SK-N-SH treated with all-trans-retinoic acid at 6 μM for 48 hours (cell line): ENCODE data around the gene RIMBP2.

Experiments
- ATAC-seq: fragments of 200-7000 bp; cut with Tn5 transposase; 3 replicates; pipeline ENCODE4 v1.9.1; 2020; ENCODE audit warnings: mild to moderate bottlenecking, moderate library complexity
- ARNTL ChIP-seq: fragments of 450-650 bp; formaldehyde crosslinking; IDR thresholded peaks from 2 replicates; pipeline ENCODE4 v1.5.0; 2020; ENCODE audit warnings: low read depth, mild to moderate bottlenecking, moderate library complexity, borderline replicate concordance
- BACH2 ChIP-seq: fragments of 250-450 bp; sonication (Bioruptor Pico); IDR thresholded peaks from 2 replicates; pipeline ENCODE4 v1.9.0; 2021; ENCODE audit warnings: mild to moderate bottlenecking, borderline replicate concordance
- CSDC2 ChIP-seq: fragments of 250-450 bp; sonication (Bioruptor Pico); IDR thresholded peaks from 2 replicates; pipeline ENCODE4 v1.5.0; 2020; ENCODE audit warnings: mild to moderate bottlenecking, moderate library complexity
- ESRRG ChIP-seq: fragments of 250-450 bp; sonication (Bioruptor Pico); IDR thresholded peaks from 2 replicates; pipeline ENCODE4 v1.6.1; 2021; ENCODE audit warnings: mild to moderate bottlenecking
- GLIS3 ChIP-seq: fragments of 250-450 bp; sonication (Bioruptor Pico); IDR thresholded peaks from 2 replicates; pipeline ENCODE4 v1.5.0; 2020; ENCODE audit warnings: mild to moderate bottlenecking, moderate library complexity
- ISL1 ChIP-seq: fragments of 250-450 bp; sonication (Bioruptor Pico); IDR thresholded peaks from 2 replicates; pipeline ENCODE4 v2.1.2; 2022; ENCODE audit warnings: mild to moderate bottlenecking, moderate library complexity
- OSR1 ChIP-seq: fragments of 250-450 bp; sonication (Bioruptor Pico); IDR thresholded peaks from 2 replicates; pipeline ENCODE4 v1.8.0; 2022; ENCODE audit warnings: moderate library complexity, mild to moderate bottlenecking, inconsistent platforms
- TCF4 ChIP-seq: fragments of 250-450 bp; sonication (Bioruptor Pico); IDR thresholded peaks from 2 replicates; pipeline ENCODE4 v1.8.0; 2021; ENCODE audit warnings: mild to moderate bottlenecking, moderate library complexity, borderline replicate concordance
- TOX ChIP-seq: fragments of 250-450 bp; sonication (Bioruptor Pico); IDR thresholded peaks from 2 replicates; pipeline ENCODE4 v1.8.0; 2021; ENCODE audit warnings: mild to moderate bottlenecking, moderate library complexity, borderline replicate concordance
- ZFP30 ChIP-seq: fragments of 450-650 bp; formaldehyde crosslinking; IDR thresholded peaks from 2 replicates; pipeline ENCODE4 v1.5.0; 2022; ENCODE audit warnings: mild to moderate bottlenecking, moderate library complexity
- ZNF565 ChIP-seq: fragments of 450-650 bp; formaldehyde crosslinking; conservative IDR thresholded peaks from 2 replicates; pipeline ENCODE4 v1.5.0; 2020; ENCODE audit warnings: low read depth, mild to moderate bottlenecking, moderate library complexity
- ZNF70 ChIP-seq: fragments of 450-650 bp; formaldehyde crosslinking; IDR thresholded peaks from 2 replicates; pipeline ENCODE4 v1.5.0; 2020; ENCODE audit warnings: mild to moderate bottlenecking, moderate library complexity
- ZNF8 ChIP-seq: fragments of 450-650 bp; formaldehyde crosslinking; IDR thresholded peaks from 2 replicates; pipeline ENCODE4 v1.5.0; 2020; ENCODE audit warnings: mild to moderate bottlenecking, moderate library complexity
- TF ChIP-seq, protein P1 (sequence below): fragments of 250-450 bp; sonication (Bioruptor Pico); IDR thresholded peaks from 2 replicates; pipeline ENCODE4 v1.5.1; 2020; ENCODE audit warnings: low read depth, mild to moderate bottlenecking, moderate library complexity
- TF ChIP-seq, protein P2 (sequence below): fragments of 250-450 bp; sonication (Bioruptor Pico); IDR thresholded peaks from 2 replicates; pipeline ENCODE4 v1.8.0; 2020; ENCODE audit warnings: mild to moderate bottlenecking, moderate library complexity, borderline replicate concordance
- TF ChIP-seq, protein P3 (sequence below): fragments of 250-450 bp; sonication (Bioruptor Pico); IDR thresholded peaks from 2 replicates; pipeline ENCODE4 v1.8.0; 2021; ENCODE audit warnings: low read depth, mild to moderate bottlenecking, moderate library complexity, borderline replicate concordance
- TF ChIP-seq, protein P4 (sequence below): fragments of 250-450 bp; sonication (Bioruptor Pico); IDR thresholded peaks from 2 replicates; pipeline ENCODE4 v1.5.1; 2021; ENCODE audit warnings: mild to moderate bottlenecking, moderate library complexity

The RIMBP2 gene

DNA sequence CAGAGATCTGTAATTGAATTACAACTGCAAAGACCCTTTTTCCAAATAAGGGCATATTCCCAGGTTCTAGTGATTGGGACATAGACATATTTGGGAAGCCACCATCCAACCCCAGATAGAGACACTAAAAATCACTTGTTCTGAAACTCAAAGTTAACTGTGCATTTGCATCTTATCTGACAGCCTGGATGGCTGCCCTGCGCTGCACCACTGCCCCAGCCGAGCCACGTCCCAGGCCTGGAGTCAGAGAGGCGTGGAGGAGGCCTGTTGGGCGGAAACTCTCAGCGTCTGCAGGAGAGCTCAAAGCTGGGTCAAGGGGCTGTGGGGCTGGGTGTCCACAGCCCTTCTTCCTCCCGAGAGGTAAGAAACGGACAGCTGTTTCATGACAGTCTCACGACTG, 124.4 kb downstream of the RIMBP2 start:
- TF ChIP-seq ZNF8 (CRISPR knock-in tag) (no peak), BACH2 (CRISPR knock-in tag) (no peak), GLIS3 (CRISPR knock-in tag) (no peak), TCF4 (CRISPR knock-in tag) (no peak), TOX (CRISPR knock-in tag) (no peak), ARNTL (CRISPR knock-in tag) (no peak), ZNF70 (CRISPR knock-in tag) (no peak)
- TF ChIP-seq, protein P1, sequence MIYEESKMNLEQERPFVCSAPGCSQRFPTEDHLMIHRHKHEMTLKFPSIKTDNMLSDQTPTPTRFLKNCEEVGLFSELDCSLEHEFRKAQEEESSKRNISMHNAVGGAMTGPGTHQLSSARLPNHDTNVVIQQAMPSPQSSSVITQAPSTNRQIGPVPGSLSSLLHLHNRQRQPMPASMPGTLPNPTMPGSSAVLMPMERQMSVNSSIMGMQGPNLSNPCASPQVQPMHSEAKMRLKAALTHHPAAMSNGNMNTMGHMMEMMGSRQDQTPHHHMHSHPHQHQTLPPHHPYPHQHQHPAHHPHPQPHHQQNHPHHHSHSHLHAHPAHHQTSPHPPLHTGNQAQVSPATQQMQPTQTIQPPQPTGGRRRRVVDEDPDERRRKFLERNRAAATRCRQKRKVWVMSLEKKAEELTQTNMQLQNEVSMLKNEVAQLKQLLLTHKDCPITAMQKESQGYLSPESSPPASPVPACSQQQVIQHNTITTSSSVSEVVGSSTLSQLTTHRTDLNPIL, result no peak
- TF ChIP-seq, protein P2, sequence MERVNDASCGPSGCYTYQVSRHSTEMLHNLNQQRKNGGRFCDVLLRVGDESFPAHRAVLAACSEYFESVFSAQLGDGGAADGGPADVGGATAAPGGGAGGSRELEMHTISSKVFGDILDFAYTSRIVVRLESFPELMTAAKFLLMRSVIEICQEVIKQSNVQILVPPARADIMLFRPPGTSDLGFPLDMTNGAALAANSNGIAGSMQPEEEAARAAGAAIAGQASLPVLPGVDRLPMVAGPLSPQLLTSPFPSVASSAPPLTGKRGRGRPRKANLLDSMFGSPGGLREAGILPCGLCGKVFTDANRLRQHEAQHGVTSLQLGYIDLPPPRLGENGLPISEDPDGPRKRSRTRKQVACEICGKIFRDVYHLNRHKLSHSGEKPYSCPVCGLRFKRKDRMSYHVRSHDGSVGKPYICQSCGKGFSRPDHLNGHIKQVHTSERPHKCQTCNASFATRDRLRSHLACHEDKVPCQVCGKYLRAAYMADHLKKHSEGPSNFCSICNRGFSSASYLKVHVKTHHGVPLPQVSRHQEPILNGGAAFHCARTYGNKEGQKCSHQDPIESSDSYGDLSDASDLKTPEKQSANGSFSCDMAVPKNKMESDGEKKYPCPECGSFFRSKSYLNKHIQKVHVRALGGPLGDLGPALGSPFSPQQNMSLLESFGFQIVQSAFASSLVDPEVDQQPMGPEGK (CRISPR knock-in tag), result no peak
- ATAC-seq, result no peak

DNA sequence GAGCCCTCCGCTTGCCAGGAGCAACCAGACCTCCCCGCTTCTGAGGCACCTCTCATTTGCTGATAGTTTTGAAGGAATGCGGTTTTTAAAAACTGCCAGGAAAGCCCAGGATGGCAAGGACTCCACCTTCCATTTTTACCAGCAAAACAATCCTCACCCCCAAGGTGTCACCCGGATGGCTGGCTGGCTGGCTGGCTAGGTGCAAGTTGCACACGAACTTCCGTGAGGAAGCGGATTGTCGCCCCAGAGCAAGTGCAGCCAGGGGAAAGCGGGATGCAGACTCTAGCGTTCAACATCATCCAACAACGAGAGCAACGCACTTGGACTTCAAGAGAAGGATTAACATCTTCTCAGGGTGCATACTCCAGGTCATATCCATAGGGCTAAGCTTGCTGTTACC, 125.4 kb downstream of the RIMBP2 start:
- TF ChIP-seq, protein P3, sequence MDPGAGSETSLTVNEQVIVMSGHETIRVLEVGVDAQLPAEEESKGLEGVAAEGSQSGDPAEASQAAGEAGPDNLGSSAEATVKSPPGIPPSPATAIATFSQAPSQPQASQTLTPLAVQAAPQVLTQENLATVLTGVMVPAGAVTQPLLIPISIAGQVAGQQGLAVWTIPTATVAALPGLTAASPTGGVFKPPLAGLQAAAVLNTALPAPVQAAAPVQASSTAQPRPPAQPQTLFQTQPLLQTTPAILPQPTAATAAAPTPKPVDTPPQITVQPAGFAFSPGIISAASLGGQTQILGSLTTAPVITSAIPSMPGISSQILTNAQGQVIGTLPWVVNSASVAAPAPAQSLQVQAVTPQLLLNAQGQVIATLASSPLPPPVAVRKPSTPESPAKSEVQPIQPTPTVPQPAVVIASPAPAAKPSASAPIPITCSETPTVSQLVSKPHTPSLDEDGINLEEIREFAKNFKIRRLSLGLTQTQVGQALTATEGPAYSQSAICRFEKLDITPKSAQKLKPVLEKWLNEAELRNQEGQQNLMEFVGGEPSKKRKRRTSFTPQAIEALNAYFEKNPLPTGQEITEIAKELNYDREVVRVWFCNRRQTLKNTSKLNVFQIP (CRISPR knock-in tag), result no peak

DNA sequence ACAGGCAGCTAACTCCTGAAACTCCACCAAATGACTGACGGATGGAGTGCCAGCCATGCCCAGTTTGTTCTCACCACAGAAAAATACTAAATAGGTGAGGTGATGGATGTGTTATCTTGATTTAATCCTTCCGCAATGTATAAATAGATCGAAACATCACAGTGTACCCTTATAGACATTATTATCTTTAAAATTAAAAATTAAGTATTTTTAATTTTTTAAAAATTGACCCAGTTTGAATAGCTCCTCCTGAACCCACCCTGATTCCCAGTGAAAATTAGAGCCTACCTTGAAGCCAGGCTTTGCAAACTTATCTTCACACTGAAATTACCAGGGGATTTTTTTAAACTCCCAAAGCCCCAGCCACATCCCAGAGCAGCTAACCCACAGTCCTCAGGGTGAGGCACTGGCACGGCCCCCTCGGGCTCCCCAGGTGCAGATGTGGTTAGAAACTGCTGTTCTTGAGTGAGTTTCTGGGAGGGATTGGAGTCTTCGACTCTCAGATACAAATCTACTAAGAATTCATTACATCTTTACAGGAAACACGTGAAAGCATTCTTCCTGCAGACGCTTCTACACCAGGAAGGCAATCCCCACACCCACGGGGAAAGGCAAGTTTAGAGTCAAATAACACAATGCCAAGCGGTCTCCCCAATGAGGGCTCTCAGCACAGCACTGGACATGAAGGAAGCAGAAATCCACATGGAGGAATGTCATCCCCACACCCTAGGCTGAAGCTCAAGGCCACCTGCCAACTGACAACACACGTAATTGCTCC, 126.4 kb downstream of the RIMBP2 start:
- TF ChIP-seq ZFP30 (CRISPR knock-in tag), result no peak
- TF ChIP-seq TOX (CRISPR knock-in tag), result no peak
- no peak for TF ChIP-seq ISL1 (CRISPR knock-in tag)
- TF ChIP-seq, protein P3 (CRISPR knock-in tag), result no peak
- TF ChIP-seq ESRRG (CRISPR knock-in tag), result no peak
- TF ChIP-seq CSDC2 (CRISPR knock-in tag), result no peak
- TF ChIP-seq, protein P2 (CRISPR knock-in tag), result no peak
- TF ChIP-seq, all 23 proteins: peak for 0
- no peak for ATAC-seq

More for the DNA sequence above, 125.4 kb downstream of the RIMBP2 start:
- ATAC-seq, result no peak

DNA sequence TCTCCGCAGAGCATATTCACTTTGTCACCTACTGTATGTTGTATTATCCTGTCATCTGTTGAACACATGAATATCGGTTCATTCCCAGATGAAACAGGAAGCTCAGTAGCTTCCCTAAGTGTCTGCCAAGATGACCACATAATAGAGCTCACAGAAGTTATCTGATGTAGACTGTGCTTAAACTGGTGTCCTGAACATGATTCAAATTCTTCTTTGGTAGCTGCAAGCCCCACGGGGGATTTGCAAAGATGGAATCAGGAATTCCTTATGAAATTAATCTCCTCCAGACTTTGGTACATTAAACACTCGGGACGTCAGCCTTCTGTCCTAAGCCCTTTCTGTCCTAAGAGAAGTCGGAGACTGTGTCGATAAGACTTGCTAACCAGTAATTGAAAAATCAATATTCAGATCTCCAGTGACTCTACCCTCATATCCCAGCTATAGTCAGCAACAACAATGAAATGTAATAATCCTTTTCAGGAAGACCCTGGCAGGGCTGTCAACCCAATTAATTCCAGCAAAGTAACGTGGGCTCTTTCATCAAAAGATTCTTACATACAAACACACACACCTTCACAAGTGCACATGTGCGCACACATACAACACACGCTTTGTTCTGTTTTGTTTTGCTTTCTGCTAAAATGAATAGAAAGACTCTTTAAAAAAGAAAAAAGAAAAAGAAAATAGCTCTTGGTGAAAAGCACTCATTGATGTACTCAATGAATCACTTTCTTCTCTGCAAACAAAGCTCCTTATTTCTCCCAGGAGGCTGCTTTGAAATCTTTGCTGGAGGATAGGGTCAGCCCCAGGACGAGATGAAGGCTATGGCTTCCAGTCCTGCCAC, 127.2 kb downstream of the RIMBP2 start:
- ATAC-seq, result no peak
- TF ChIP-seq, protein P4, sequence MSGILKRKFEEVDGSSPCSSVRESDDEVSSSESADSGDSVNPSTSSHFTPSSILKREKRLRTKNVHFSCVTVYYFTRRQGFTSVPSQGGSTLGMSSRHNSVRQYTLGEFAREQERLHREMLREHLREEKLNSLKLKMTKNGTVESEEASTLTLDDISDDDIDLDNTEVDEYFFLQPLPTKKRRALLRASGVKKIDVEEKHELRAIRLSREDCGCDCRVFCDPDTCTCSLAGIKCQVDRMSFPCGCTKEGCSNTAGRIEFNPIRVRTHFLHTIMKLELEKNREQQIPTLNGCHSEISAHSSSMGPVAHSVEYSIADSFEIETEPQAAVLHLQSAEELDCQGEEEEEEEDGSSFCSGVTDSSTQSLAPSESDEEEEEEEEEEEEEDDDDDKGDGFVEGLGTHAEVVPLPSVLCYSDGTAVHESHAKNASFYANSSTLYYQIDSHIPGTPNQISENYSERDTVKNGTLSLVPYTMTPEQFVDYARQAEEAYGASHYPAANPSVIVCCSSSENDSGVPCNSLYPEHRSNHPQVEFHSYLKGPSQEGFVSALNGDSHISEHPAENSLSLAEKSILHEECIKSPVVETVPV (CRISPR knock-in tag), result peak; percentile 49; the same call in 1 of the 2 replicates
- TF ChIP-seq, protein P3 (CRISPR knock-in tag), result no peak; the same call in 1 of the 2 replicates
- TF ChIP-seq ZFP30 (CRISPR knock-in tag), result no peak
- TF ChIP-seq ESRRG (CRISPR knock-in tag), result no peak
- no peak for TF ChIP-seq ZNF565 (CRISPR knock-in tag)
- TF ChIP-seq ZNF70 (CRISPR knock-in tag), result no peak
- TF ChIP-seq TCF4 (CRISPR knock-in tag), result peak; percentile 54; the same call in 1 of the 2 replicates
- no peak for TF ChIP-seq OSR1 (CRISPR knock-in tag)
- TF ChIP-seq TOX (CRISPR knock-in tag), result no peak
- no peak for TF ChIP-seq ARNTL (CRISPR knock-in tag)
- peak; percentile 68 for TF ChIP-seq ISL1 (CRISPR knock-in tag)
- TF ChIP-seq, protein P1, result 0 out of 2 replicates have a peak, but pooled peaks have one; percentile 21
